Hair follicle dermal papilla cell (primary cell): ENCODE results near the gene PARP1. TPM values are rescaled to one million over a fixed set of nuclear protein-coding genes. Genes with fewer than 3 reads are reported as not detected.

Experiments used
- total RNA-seq: library from RNA; depleted of rRNA; stranded (reverse); fragments of >200 nt; gene quantifications from 2 replicates; pipeline ENCODE4 v1.2.3, GENCODE V29; 2012

PARP1 gene
- 74.8 and 77.2 TPM in 2 replicates for total RNA-seq

DNA sequence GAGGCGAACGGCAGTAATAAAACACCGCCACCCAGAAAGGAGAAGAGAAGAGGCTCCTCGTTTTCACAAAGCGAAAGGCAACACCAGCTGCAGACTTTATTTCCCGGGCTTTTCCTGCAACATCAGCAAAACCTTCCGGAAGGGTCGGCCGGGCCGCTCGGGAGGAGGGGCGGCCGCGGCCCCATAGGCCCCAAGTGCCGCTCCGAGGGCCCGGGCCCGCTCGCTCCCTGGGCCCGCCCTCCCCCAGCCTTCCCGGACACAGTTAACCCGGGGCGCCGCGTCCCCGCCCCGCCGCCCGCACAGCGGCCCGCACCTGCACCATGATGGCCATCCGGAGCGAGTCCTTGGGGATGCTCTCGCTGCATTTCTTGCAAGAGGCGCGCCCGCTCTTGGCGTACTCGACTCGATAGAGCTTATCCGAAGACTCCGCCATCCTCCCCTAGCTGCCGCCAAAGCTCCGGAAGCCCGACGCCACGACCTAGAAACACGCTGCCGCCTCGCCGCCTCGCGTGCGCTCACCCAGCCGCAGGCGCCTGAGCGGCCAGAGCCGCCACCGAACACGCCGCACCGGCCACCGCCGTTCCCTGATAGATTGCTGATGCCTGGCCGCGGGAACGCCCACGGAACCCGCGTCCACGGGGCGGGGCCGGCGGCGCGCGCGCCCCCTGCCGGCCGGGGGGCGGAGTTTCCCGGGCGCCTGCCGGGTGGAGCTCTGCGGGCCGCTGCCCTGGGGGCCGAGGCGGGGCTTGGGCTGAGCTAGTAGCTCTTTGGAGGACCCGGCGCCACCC, at the start of gene PARP1:
Gene PARP1 (minus strand): TSS at position 597 of the 788 bp plus-strand sequence. CDS start 164 bp downstream, at position 433.

Other genes with a start within 250 kb of the PARP1 start
- 105 and 106 TPM in 2 replicates for gene ACBD3, start 221.4 kb downstream of the PARP1 start, total RNA-seq
- gene MIXL1, start 184.4 kb downstream of the PARP1 start, total RNA-seq: not detected in 2 replicates
- gene LIN9, start 98.9 kb downstream of the PARP1 start, total RNA-seq: 0.85 and 1.6 TPM in 2 replicates
- 4.6 and 8.9 TPM in 2 replicates for gene STUM, start 140.7 kb upstream of the PARP1 start, total RNA-seq